Activated T-cell treated with anti-CD3 and anti-CD28 coated beads, Interleukin-2, amount 50 U/mL, for 24 hours (primary cell): ENCODE measurements around the gene EHD3.

Source experiments
- DNase-seq: peaks from one replicate; pipeline ENCODE4 v3.0.0-alpha.2; 2020
- H3K27ac Mint-ChIP-seq: 2 replicates; pipeline ENCODE4 v1.8.0; 2020; ENCODE audit warnings: mild to moderate bottlenecking, mixed read lengths
- H3K27me3 Mint-ChIP-seq: 2 replicates; pipeline ENCODE4 v1.8.0; 2020; ENCODE audit warnings: mixed read lengths
- H3K36me3 Mint-ChIP-seq: 2 replicates; pipeline ENCODE4 v1.8.0; 2020; ENCODE audit warnings: low read depth, mixed read lengths
- H3K4me1 Mint-ChIP-seq: 2 replicates; pipeline ENCODE4 v1.8.0; 2020; ENCODE audit warnings: low read depth, mixed read lengths
- H3K4me3 Mint-ChIP-seq: 2 replicates; pipeline ENCODE4 v1.8.0; 2020; ENCODE audit warnings: mild to moderate bottlenecking, moderate library complexity, mixed read lengths
- H3K9me3 Mint-ChIP-seq: 2 replicates; pipeline ENCODE4 v1.8.0; 2020; ENCODE audit warnings: mixed read lengths

EHD3 gene

DNA sequence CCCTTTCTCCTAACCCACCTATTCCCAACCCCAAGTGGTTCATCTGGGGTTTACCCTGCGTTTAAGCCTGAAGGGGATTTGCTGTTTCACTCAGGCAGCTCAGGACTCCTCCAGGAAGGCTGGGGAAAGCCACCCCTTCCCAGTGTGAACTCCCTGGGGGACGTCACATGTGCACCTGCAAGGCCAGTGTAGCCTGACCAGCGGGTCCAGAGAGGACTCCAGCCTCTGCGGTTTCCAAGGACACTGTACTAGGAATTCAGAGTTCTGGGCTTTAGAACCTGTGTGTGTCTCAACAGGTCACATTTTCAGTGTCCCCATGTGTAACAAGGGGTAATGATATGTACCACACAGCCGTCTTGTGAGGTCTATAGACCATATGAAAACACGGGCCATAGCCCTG lies 17.9 kb downstream of the EHD3 start:
- Mint-ChIP-seq H3K27me3 (no peaks in the 10 kb centered on the region), H3K4me1 (no peaks in the 10 kb centered on the region), H3K27ac (no peak overlapping the region), H3K4me3 (no peak overlapping the region), H3K36me3 (no peaks in the 10 kb centered on the region), H3K9me3 (no peaks in the 10 kb centered on the region)
- no peak for DNase-seq

- Mint-ChIP-seq H3K27ac (peak overlapping the region; percentile 7), H3K36me3 (no peaks in the 10 kb centered on the region), H3K27me3 (no peaks in the 10 kb centered on the region), H3K4me3 (no peak overlapping the region), H3K4me1 (no peaks in the 10 kb centered on the region), H3K9me3 (no peaks in the 10 kb centered on the region)
- DNase-seq: no peak
Measured at GRCh38 chr2:31253356-31254131, 19.6 kb downstream of the EHD3 start.

DNA sequence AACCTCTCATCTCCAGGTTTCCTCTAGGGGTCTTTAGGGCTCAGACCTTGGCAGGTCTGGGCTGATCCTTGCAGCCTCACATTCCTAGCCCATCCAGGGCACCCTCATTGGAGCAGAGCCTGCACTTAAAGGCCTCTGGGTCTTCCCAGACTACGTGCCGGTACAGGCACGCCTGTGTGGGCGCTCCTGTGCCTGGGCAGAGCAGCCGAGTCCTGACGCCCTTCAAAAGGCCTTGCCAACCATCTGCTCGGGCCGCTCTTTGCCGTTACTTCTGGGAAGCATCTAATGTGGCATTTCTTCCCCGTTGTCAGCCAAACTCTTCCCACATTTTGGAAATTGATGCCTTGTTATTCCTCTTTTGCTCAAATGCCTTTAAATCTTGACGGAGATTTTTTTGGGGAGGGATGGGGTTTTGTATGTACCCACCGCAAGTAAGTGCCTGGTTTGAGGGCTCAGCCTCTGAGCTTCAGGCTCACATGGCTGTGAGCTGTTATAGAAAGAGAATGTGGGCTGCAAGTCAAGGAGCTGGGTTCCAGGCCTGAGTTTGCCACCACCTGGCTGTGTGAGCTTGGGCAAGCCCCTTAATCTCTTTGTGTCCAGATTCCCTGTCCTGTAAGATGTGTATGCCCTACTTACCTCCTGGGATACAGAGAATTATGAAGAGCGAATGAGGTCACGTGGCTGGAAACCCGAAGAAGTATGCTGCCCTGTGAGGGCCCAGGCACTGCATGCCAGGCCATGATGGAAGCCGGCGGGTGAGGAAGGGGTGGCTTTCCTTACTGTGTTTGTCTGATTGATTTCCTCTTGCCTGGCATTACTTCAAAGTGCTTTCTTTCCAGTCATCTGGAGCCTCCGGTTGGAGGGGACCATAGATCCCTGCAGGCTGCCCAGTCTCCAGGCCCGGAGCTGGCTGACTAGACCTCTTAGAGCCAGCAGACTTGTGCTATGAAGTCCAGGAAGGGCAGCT lies 20.6 kb downstream of the EHD3 start:
- H3K36me3 Mint-ChIP-seq: no peaks in the 10 kb centered on the region
- H3K27me3 Mint-ChIP-seq: no peaks in the 10 kb centered on the region
- no peaks in the 10 kb centered on the region for H3K9me3 Mint-ChIP-seq
- DNase-seq: no peak
- H3K4me1 Mint-ChIP-seq: no peaks in the 10 kb centered on the region
- peak overlapping the region; percentile 44 for H3K27ac Mint-ChIP-seq
- H3K4me3 Mint-ChIP-seq: no peak overlapping the region

DNA sequence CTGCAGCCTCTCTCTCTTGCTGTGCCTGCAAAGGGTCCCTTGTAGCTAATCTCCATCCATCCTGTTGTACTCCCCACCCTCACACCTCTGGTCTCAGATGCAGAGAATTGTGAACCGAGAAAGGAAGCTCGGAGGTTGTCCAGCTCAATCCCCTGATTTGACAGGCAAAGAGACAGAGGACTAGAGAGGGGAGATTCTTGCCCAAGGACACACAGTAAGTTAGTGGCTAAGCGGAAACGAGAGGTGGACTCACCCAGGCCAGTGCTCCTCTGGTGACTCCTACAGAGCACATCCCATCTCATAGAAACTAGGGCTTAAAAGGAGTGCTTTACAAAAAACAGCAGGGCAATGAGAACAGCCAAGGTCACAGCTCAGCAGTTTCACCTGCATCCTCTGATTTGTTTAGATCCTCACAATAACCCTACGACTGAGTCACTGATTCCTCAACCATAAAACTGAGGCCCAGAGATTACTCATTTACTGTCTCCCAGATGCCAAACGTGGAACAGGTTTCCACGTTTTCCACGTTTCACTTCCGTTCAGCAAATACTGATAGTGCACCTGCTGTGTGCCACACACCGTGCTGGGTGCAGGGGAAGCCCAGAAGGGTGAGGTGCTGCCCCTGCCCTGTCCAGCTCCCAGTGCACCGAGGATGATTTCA lies 22.1 kb downstream of the EHD3 start:
- Mint-ChIP-seq H3K4me3 (no peak overlapping the region), H3K27ac (no peak overlapping the region), H3K9me3 (no peaks in the 10 kb centered on the region), H3K4me1 (no peaks in the 10 kb centered on the region), H3K36me3 (no peaks in the 10 kb centered on the region), H3K27me3 (no peaks in the 10 kb centered on the region)
- DNase-seq: no peak

- Mint-ChIP-seq H3K27me3 (no peaks in the 10 kb centered on the region), H3K4me3 (no peak overlapping the region), H3K9me3 (no peaks in the 10 kb centered on the region), H3K4me1 (no peaks in the 10 kb centered on the region), H3K36me3 (peaks cover 4% of the 10 kb centered on the region), H3K27ac (no peak overlapping the region)
- DNase-seq: no peak
Measured at GRCh38 chr2:31256611-31257382, 22.8 kb downstream of the EHD3 start.

DNA sequence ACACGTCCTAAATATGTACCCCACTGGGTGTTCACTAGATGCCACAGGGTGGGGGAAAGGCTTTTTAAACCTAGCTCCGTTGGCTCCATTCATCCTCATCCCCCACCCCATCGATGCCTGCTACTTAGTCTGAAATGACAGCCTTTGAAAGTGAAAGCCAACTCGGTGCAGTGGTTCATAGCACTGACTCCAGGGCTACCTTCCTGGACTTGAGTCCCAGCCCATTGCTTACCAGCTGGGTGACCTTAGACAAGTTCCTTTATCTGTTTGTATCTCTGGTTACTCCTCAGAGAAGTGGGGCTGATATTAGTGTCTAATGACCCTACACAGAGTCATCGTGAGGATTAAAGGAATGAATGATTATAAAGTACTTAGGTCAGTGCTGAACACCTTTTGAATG lies 24.4 kb downstream of the EHD3 start:
- peaks cover 4% of the 10 kb centered on the region for H3K36me3 Mint-ChIP-seq
- H3K4me1 Mint-ChIP-seq: no peaks in the 10 kb centered on the region
- H3K27ac Mint-ChIP-seq: no peak overlapping the region
- H3K9me3 Mint-ChIP-seq: no peaks in the 10 kb centered on the region
- no peak for DNase-seq
- H3K27me3 Mint-ChIP-seq: no peaks in the 10 kb centered on the region
- no peak overlapping the region for H3K4me3 Mint-ChIP-seq

- H3K36me3 Mint-ChIP-seq: peaks cover 4% of the 10 kb centered on the region
- no peak overlapping the region for H3K4me3 Mint-ChIP-seq
- DNase-seq: no peak
- no peaks in the 10 kb centered on the region for H3K9me3 Mint-ChIP-seq
- H3K27ac Mint-ChIP-seq: no peak overlapping the region
- no peaks in the 10 kb centered on the region for H3K4me1 Mint-ChIP-seq
- H3K27me3 Mint-ChIP-seq: no peaks in the 10 kb centered on the region
Measured at GRCh38 chr2:31259075-31259474, 25.1 kb downstream of the EHD3 start.

GRCh38 chr2:31260870-31261269 lies 26.9 kb downstream of the EHD3 start:
- Mint-ChIP-seq H3K4me1 (no peaks in the 10 kb centered on the region), H3K27ac (no peak overlapping the region), H3K4me3 (no peak overlapping the region), H3K9me3 (no peaks in the 10 kb centered on the region), H3K36me3 (peaks cover 4% of the 10 kb centered on the region), H3K27me3 (no peaks in the 10 kb centered on the region)
- DNase-seq: no peak

DNA sequence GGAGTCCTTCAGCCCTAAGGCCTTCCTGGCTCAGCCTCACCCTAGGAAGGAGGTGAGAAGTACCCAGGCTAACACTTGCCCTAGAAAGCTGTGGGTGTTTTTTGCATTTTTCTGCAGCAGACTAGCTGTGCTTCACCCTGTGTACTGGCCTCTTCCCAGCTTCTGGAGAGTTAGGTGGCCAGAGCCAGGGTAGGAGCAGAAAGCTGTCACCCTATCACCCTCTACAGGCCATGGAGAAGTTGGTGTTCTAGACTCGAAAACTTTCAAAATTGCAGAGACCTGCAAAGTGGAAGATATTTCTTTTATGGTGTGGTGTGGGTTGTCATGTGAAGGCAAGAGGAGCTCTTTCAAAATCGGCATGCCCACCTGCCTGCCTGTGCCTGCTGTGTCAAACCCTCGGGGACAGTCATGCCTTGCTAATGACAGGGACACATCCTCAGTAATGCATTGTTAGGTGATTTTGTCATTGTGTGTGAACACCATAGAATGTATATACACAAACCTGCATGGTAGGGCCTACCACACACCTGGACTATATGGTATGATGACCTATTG lies 29.8 kb downstream of the EHD3 start:
- Mint-ChIP-seq H3K36me3 (peaks cover 7% of the 10 kb centered on the region), H3K9me3 (no peaks in the 10 kb centered on the region), H3K27me3 (no peaks in the 10 kb centered on the region), H3K27ac (no peak overlapping the region), H3K4me3 (no peak overlapping the region), H3K4me1 (no peaks in the 10 kb centered on the region)
- no peak for DNase-seq

DNA sequence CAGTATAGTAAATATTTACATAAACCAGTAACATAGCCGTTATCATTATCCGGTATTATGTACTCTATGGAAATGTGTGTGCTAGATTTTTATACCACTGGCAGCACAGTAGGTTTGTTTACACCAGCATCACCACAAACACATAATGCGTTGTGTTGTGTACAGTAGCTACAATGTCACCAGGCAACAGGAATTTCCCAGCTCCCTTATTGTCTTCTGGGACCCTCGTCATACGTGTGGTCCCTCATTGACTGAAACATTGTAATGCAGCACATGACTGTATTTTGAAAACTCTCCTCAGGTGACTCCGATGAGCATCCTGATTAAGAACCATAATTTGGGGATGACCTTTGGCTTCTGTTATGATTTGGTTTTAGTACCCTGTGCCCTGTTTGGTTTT lies 31.3 kb downstream of the EHD3 start:
- Mint-ChIP-seq H3K27me3 (no peaks in the 10 kb centered on the region), H3K27ac (no peak overlapping the region), H3K36me3 (peaks cover 7% of the 10 kb centered on the region), H3K9me3 (no peaks in the 10 kb centered on the region), H3K4me1 (no peaks in the 10 kb centered on the region), H3K4me3 (no peak overlapping the region)
- no peak for DNase-seq

DNA sequence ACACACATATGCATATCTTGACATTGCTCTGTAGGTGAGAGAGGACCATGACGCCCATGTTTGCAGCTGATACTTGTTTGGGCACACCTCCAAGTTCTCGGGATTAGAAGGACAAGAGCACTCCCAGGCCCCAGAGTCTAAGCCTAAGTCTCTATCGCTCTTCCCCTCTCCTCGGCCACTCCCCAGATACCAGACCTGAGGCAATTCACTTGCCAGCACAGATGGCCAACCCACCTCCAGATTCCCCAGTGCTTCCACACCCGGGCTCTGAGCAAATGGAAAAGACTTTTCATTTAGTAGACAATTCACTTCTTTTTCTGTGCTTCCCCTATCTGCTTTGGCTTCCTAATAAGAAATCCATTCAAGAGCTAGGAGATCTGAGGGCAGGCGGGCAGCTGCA lies 32.9 kb downstream of the EHD3 start:
- DNase-seq: no peak
- no peak overlapping the region for H3K27ac Mint-ChIP-seq
- no peaks in the 10 kb centered on the region for H3K27me3 Mint-ChIP-seq
- no peak overlapping the region for H3K4me3 Mint-ChIP-seq
- peaks cover 3% of the 10 kb centered on the region for H3K36me3 Mint-ChIP-seq
- no peaks in the 10 kb centered on the region for H3K4me1 Mint-ChIP-seq
- no peaks in the 10 kb centered on the region for H3K9me3 Mint-ChIP-seq

DNA sequence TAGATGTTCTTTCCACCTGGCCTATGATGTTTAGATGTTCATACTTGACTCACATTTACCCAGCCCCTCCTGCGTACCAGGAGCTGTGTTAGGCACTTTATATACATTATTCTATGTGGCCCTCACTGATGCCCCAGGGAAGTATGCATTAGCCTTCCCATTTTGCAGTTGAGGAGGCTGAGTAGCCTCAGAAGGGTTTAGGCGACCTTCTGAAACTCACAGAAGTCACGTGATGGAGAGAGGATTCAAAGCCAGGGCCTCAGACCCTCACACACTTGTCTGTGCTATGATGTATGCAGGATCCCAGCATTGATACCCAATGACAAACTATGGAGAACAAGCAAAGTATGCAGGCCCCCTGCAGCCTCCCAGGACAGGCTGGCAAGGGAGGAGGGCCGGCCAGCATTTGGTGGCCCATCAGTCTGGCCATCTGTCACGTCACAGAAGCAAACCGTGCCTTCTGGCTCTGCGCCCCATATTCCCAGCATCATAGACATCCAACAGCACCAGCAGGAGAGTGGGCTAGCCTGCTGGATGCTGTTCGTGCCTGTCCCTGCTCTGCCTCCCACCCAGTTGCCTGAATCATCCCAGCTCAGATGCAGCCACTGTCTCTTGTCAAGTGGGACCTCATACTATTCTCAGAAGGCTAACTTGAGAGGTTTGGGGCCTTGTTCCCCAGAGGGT lies 33.6 kb downstream of the EHD3 start:
- Mint-ChIP-seq H3K27me3 (no peaks in the 10 kb centered on the region), H3K4me3 (no peak overlapping the region), H3K4me1 (no peaks in the 10 kb centered on the region), H3K36me3 (peaks cover 3% of the 10 kb centered on the region), H3K9me3 (no peaks in the 10 kb centered on the region), H3K27ac (no peak overlapping the region)
- no peak for DNase-seq

DNA sequence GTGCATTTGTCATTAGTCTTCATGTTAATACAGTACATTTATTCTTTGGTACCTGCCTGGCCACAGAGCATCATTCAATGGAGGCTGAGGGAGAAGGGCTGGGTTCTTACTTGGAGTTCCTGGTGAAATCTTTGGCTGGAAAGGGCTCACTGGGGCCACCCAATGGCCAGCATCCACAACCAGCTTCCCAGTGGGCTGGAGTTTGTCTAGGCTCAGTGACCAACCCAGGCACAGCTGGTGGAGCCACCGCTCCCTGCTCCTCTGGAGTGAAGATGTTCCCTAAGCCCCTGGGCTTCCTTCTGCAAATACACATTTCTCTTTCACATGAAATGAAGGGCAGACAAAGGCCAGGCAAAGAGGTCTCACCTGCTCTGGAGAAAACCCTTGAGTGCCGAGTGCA lies 34.4 kb downstream of the EHD3 start:
- H3K36me3 Mint-ChIP-seq: peaks cover 3% of the 10 kb centered on the region
- no peak overlapping the region for H3K4me3 Mint-ChIP-seq
- no peak overlapping the region for H3K27ac Mint-ChIP-seq
- no peak for DNase-seq
- H3K9me3 Mint-ChIP-seq: no peaks in the 10 kb centered on the region
- no peaks in the 10 kb centered on the region for H3K4me1 Mint-ChIP-seq
- H3K27me3 Mint-ChIP-seq: no peaks in the 10 kb centered on the region
